ENCODE results near the gene PLEKHA3. TPM values are rescaled to one million over a fixed set of nuclear protein-coding genes. Genes with fewer than 3 reads are reported as not detected.

The PLEKHA3 gene
- total and polyA plus RNA-seq, 2 of the 4 experiments (the other 2 are of a cell fraction): 3.9 to 5.5 TPM

GRCh38 chr2:178531168-178531567 is 50.9 kb downstream of the PLEKHA3 start:
- peaks cover 17% of the 10 kb centered on the region for H3K36me3 ChIP-seq (ENCODE audit: control insufficient read depth, insufficient read depth, low read length)
- H4K91ac ChIP-seq (ENCODE audit: insufficient read depth, low read depth, low read length): no peak overlapping the region
- no peak overlapping the region for H3K27ac ChIP-seq (ENCODE audit: insufficient read depth, low read length)
- H2AK5ac ChIP-seq (ENCODE audit: low read depth, low read length): no peak overlapping the region
- no peaks in the 10 kb centered on the region for H3K9me3 ChIP-seq (ENCODE audit: control insufficient read depth, insufficient read depth, low read length)
- H2BK5ac ChIP-seq (ENCODE audit: low read depth, low read length, poor library complexity, severe bottlenecking): no peak overlapping the region
- ChIA-PET POLR2A (ENCODE audit: unreplicated experiment) (no interaction called here), CTCF (no interaction called here)
- H3K18ac ChIP-seq (ENCODE audit: low read depth, low read length): no peak overlapping the region
- H3K14ac ChIP-seq (replicated peaks; ENCODE audit: low read depth, low read length): no peak overlapping the region
- in situ Hi-C loops (cut with MboI; ENCODE audit: low sequenced_read_pairs) (no loop called here), intact Hi-C loops (cut with micrococcal nuclease) (no loop called here), dilution Hi-C loops (cut with HindIII; ENCODE audit: low sequenced_read_pairs, unreplicated experiment) (no loop called here)
- no peak for ATAC-seq (ENCODE audit: low read depth)
- peaks cover 8 to 51% of the 10 kb centered on the region in 2 experiments; a peak in 3 of 4 replicates for H3K79me1 ChIP-seq (ENCODE audit: low read depth in 1 of 2, low read length in 2 of 2)
- no TSS peak for BruUV-seq (replicated peaks)
- H3K23ac ChIP-seq (ENCODE audit: low read depth, low read length): no peak overlapping the region
- H2AFZ ChIP-seq (replicated peaks; ENCODE audit: low read length, poor library complexity): no peak overlapping the region
- no peak overlapping the region for H2BK20ac ChIP-seq (ENCODE audit: low read depth, low read length)
- no peak overlapping the region for H3K56ac ChIP-seq (ENCODE audit: extremely low read depth, insufficient read depth, low read length)
- no peak overlapping the region for H2BK120ac ChIP-seq (ENCODE audit: low read depth, low read length)
- no peak for TF ChIP-seq RAD21 (IDR thresholded peaks at IDR 0.05; ENCODE audit: low read length)
- TF ChIP-seq FOS (IDR thresholded peaks at IDR 0.05; ENCODE audit: low read depth, low read length): no peak
- no peak for TF ChIP-seq CTCF (conservative IDR thresholded peaks at IDR 0.05; ENCODE audit: low read depth, low read length)
- no peak for TF ChIP-seq USF2 (IDR thresholded peaks at IDR 0.05; ENCODE audit: low read depth, low read length)
- no peak for TF ChIP-seq MAFK (IDR thresholded peaks at IDR 0.05; ENCODE audit: low read depth, low read length)
- 94% methylated on average over 6 of the region's 12 CpGs; no CpG with 5 or more reads in 1 of the 2 experiments for WGBS, 2 experiments (ENCODE audit: extremely low coverage in 2 of 2, insufficient read length in 1 of 2)
- H3K27me3 ChIP-seq (ENCODE audit: control insufficient read depth, insufficient read depth, low read length): no peaks in the 10 kb centered on the region
- H3K4me3 ChIP-seq (ENCODE audit: insufficient read depth, low read depth, low read length): no peak overlapping the region
- H4K8ac ChIP-seq (ENCODE audit: low read depth in 2 of 2, low read length in 2 of 2): no peak overlapping the region
- no peaks in the 10 kb centered on the region; the same call in 1 of the 2 replicates for H3K9me1 ChIP-seq (ENCODE audit: insufficient read depth, low read length)
- no peaks in the 10 kb centered on the region for H4K20me1 ChIP-seq (ENCODE audit: insufficient read depth, low read length)
- H3K4me2 ChIP-seq (ENCODE audit: low read depth, low read length): no peak overlapping the region
- no peak overlapping the region for H3K9ac ChIP-seq (ENCODE audit: low read depth, low read length)
- no peak overlapping the region for H2BK15ac ChIP-seq (ENCODE audit: low read depth, low read length)
- H2AK9ac ChIP-seq (replicated peaks; ENCODE audit: low read depth, low read length, poor library complexity): no peak overlapping the region
- H3K4ac ChIP-seq (ENCODE audit: low read depth, low read length): no peak overlapping the region
- no peaks in the 10 kb centered on the region for H3K4me1 ChIP-seq (ENCODE audit: control insufficient read depth, insufficient read depth, low read length)
- DNase-seq: no peak
- no peak overlapping the region for H4K5ac ChIP-seq (ENCODE audit: low read depth, low read length)
